HG03439 (cell line): ENCODE measurements around the gene LCN9.

ENCODE experiments used
- ATAC-seq: cut with Tn5 transposase; IDR thresholded peaks from one replicate; pipeline ENCODE4 v1.9.1; 2021; ENCODE audit warnings: mild to moderate bottlenecking, moderate library complexity; ENCODE audit not compliant: unreplicated experiment

LCN9 gene

DNA sequence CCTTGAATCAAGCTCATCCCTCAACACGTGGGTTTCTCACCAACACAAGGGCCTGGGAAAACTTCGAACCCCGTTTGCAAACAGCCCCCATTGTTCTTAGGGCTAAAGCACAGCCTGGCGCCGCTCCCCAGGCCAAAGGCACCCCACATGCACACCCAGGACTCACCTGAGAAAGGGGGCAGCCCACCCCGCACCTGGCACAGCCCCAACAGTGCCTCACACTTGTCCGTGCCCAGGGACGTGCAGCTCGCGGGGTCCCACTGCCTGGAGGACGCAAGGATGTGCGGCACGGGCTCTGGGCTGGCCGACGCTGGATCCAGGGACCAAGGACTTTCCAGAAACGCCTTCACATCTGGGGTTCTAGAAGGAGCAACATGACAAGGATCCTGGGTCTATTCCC lies 33.3 kb downstream of the LCN9 start:
- no peak for ATAC-seq

DNA sequence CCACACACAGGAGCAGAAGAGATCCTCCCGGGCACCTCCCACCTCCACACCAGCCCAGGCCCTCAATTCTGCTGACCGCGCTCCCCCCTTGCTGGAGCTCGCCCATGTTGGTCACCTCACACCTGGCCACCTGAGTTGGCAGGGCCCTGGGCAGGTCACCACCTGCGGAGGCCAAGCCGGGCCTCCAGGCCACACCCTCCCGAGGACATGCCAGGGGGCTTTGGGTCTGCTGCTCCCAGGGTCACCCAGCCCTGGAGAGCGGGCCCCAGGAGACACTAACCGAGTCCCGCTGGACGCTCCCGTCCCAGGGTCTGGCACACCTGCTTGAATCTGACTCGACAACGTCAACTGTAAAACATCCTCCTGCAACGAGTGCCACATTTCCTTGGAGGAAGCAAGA lies 34.1 kb downstream of the LCN9 start:
- no peak for ATAC-seq

DNA sequence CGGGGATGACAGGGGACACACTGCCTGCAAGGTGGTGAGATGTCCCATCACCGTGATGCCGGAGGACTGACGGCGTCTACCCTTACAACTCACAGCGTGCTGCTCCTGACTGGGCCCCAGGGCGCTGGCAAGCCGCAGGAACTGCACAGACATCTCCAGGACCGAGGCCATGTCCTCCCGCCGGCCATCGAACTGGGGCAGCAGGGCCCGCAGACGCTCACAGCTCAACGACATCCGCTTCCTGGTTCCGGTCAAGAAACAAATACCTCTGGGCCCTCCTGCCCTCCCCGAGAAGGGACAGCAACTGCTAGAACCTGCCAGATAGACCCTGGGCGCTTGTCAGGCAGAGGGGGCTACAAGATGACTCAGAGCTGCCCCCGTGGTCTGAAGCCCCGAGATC lies 35.1 kb downstream of the LCN9 start:
- ATAC-seq, result no peak

GRCh38 chr9:135698767-135699166 lies 35.7 kb downstream of the LCN9 start:
- no peak for ATAC-seq

DNA sequence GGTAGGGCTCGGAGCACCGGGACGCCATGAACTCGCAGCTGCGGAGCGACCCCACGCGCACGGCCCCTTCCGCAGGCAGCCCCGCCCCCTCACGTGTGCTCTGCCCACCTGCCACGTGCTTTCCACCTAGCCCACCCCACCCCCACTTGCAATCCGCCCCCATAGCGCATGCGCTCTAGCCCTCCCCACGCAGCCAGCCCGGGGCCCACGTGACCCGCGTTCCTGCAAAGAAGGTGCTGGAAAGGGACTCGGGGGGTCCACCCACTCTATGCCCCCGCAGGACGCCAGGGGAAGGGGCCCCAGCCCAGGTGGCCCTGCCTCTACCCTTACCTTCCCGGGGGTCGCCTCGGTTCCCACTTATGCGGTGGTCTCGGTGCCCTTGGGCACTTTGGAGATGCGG lies 36.3 kb downstream of the LCN9 start, which contains the start of gene SOHLH1:
TSS of gene SOHLH1 (minus strand) at position 42 of the 400 bp plus-strand sequence. CDS start at position 28, 14 bp downstream.
- ATAC-seq, result no peak

DNA sequence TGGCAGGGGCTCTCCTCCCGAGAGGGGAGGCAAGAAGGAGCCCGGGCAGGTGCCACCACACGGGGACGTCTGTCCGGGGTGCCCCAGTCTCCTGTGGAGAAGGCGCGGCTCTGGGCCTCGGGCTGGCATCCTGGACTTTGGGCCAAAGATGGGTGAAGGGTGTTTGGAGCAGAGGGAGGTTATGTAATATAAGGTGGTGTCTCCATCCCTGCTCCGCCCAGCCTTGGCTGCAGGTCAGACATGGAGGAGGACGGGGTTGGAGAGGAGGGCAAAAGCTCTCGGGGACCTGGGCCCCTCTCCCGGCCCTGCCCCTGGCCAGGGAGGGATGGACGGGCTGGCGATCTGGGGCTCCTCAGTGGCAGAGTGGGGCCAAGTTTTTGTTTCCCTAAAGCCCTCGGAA lies 37.4 kb downstream of the LCN9 start:
- no peak for ATAC-seq

- ATAC-seq, result no peak
Measured at GRCh38 chr9:135701067-135701958, 38.2 kb downstream of the LCN9 start.

GRCh38 chr9:135701959-135702721 lies 39.0 kb downstream of the LCN9 start, which contains the start of gene KCNT1:
TSS of gene KCNT1 (plus strand) at chr9:135702185. CDS start at chr9:135702259, 74 bp downstream.
- ATAC-seq, result no peak

DNA sequence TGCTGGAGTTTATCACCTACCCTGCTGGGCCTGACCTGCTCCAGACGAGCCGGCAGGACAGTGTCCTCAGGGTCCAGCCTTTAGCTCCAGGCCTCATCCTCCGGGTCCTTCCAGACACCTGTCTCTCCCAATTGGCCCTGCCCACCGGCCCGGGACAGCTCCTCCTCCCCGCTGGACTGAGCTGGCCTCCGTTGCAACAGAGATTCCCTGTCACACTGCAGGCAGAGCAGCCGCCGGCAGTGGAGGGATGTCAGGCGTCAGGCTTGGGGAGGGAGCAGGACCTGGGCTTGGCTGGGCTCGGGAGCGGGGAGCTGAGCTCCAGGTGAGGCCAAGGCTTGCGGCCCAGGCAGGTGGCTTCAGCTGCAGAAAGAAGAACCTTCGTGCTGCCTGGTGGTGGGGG lies 40.6 kb downstream of the LCN9 start:
- no peak for ATAC-seq

DNA sequence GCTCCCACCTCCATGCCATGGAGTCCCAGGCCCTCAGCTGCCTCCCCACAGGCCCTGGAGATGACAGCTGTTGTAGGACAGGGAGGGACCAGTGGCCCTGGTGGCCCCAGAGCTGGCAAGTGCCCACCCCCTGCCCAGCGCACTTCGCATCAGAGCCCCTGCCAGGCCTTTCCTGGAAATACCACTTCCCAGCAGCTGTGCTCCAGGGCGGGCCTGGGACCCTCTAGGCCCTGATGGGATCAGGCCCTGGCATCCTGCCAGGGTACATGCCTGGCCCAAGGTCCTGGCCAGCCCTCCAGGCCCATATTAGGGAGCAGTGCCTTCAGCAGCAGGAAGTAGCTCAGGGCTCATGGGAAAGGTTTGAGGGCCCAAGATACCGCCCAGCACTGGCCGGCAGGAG lies 41.4 kb downstream of the LCN9 start:
- no peak for ATAC-seq

DNA sequence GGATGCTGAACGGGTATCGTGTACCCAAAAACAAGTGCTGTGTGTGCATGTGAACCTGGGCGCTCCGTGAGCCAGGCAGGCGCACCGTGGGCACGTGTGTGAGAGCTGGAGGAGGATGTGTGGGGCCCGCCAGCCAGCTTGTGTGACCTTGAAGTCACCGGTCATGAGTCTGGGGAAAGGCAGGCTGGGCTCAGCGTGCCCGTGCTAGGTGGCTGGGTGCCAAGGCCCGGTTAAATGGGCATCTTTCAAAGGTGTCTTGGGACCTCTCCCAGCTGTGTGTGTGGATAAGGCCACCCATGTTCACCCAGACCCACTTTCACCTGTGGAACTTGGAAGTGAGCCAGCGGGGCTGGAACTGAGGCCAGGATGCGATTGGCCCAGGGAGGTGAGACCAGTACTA lies 42.3 kb downstream of the LCN9 start:
- no peak for ATAC-seq

DNA sequence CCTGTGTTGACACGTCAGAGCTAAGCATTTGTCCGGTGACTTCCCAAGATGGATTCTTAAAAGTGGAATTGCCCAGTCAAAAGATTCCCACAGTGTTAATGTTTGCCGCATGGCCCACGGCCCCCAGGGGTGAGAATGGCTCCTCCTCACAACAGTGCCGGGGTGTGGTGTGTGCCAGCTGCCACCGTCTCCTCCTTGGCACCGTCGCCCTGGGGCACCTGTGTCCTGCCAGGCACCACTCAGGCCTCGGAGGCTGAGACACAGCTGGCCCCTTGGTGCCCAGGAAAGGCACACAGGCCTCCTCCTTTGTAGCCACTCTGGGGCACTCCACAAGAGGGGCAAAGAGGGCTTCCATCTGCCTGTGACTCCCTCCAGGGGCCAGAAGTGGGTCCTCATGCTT lies 43.2 kb downstream of the LCN9 start:
- no peak for ATAC-seq

GRCh38 chr9:135707252-135708138 lies 44.4 kb downstream of the LCN9 start:
- ATAC-seq, result no peak

DNA sequence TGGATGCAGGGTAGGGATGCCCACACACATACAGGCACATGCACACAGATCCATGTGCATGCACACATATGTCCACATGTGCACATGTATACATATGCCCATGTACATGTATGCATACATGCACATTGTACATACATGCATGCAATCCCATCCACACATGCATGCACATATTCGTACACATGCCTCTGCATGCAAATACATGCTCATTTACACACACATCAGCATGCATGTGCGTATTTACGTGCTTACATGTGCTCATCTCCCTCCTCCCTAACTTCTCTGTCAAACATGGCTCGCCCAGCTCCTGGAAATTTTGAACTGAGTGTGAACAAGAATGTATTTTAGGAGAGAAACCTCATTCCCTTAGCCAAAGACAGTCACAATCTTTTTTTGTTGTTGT lies 45.1 kb downstream of the LCN9 start:
- ATAC-seq, result no peak

- no peak for ATAC-seq
Measured at GRCh38 chr9:135711391-135711790, 48.3 kb downstream of the LCN9 start.

- ATAC-seq, result no peak
Measured at GRCh38 chr9:135711881-135712280, 48.8 kb downstream of the LCN9 start.

GRCh38 chr9:135712613-135713295 lies 49.6 kb downstream of the LCN9 start:
- no peak for ATAC-seq

GRCh38 chr9:135714242-135715055 lies 51.3 kb downstream of the LCN9 start:
- ATAC-seq, result no peak

- no peak for ATAC-seq
Measured at GRCh38 chr9:135715056-135715595, 52.0 kb downstream of the LCN9 start.
